ENCODE results near the gene LDLRAD4.

LDLRAD4 gene

GRCh38 chr18:13295894-13296293, 77.3 kb downstream of the LDLRAD4 start:
- Histone ChIP-seq H3K27ac (no peak overlapping the region), H3K79me2 (peaks cover 14% of the 10 kb centered on the region), H2AFZ (no peak overlapping the region), H3K4me1 (no peaks in the 10 kb centered on the region), H3K9ac (no peak overlapping the region), H3K9me3 (ENCODE audit: control insufficient read depth, low read length) (no peaks in the 10 kb centered on the region), H3K4me2 (ENCODE audit: low read length) (no peak overlapping the region), H3K27me3 (ENCODE audit: control insufficient read depth, insufficient read depth, low read length) (no peaks in the 10 kb centered on the region), H3K36me3 (ENCODE audit: control insufficient read depth, insufficient read depth, low read length) (no peaks in the 10 kb centered on the region), H3K4me3 (ENCODE audit: low read depth, low read length) (no peak overlapping the region)
- no peak for TF ChIP-seq CTCF (IDR thresholded peaks at IDR 0.05)

GRCh38 chr18:13296867-13297574, 78.5 kb downstream of the LDLRAD4 start:
- H3K79me2 ChIP-seq: peaks cover 13% of the 10 kb centered on the region
- H3K27ac ChIP-seq: no peak overlapping the region
- no peaks in the 10 kb centered on the region for H3K27me3 ChIP-seq (ENCODE audit: control insufficient read depth, insufficient read depth, low read length)
- H3K4me1 ChIP-seq: no peaks in the 10 kb centered on the region
- H3K9ac ChIP-seq: no peak overlapping the region
- no peak overlapping the region for H3K4me2 ChIP-seq (ENCODE audit: low read length)
- no peaks in the 10 kb centered on the region for H3K9me3 ChIP-seq (ENCODE audit: control insufficient read depth, low read length)
- no peaks in the 10 kb centered on the region for H3K36me3 ChIP-seq (ENCODE audit: control insufficient read depth, insufficient read depth, low read length)
- H3K4me3 ChIP-seq (ENCODE audit: low read depth, low read length): no peak overlapping the region
- no peak overlapping the region for H2AFZ ChIP-seq
- no peak for TF ChIP-seq CTCF (IDR thresholded peaks at IDR 0.05)

GRCh38 chr18:13298262-13298661, 79.7 kb downstream of the LDLRAD4 start:
- H3K79me2 ChIP-seq: peaks cover 12% of the 10 kb centered on the region
- no peak overlapping the region for H2AFZ ChIP-seq
- no peak for TF ChIP-seq CTCF (IDR thresholded peaks at IDR 0.05)
- no peak overlapping the region for H3K9ac ChIP-seq
- H3K36me3 ChIP-seq (ENCODE audit: control insufficient read depth, insufficient read depth, low read length): no peaks in the 10 kb centered on the region
- H3K4me2 ChIP-seq (ENCODE audit: low read length): no peak overlapping the region
- H3K27ac ChIP-seq: no peak overlapping the region
- no peaks in the 10 kb centered on the region for H3K9me3 ChIP-seq (ENCODE audit: control insufficient read depth, low read length)
- H3K4me1 ChIP-seq: no peaks in the 10 kb centered on the region
- no peaks in the 10 kb centered on the region for H3K27me3 ChIP-seq (ENCODE audit: control insufficient read depth, insufficient read depth, low read length)
- no peak overlapping the region for H3K4me3 ChIP-seq (ENCODE audit: low read depth, low read length)

- no peaks in the 10 kb centered on the region for H3K27me3 ChIP-seq (ENCODE audit: control insufficient read depth, insufficient read depth, low read length)
- H3K79me2 ChIP-seq: peaks cover 12% of the 10 kb centered on the region
- no peaks in the 10 kb centered on the region for H3K4me1 ChIP-seq
- H3K36me3 ChIP-seq (ENCODE audit: control insufficient read depth, insufficient read depth, low read length): no peaks in the 10 kb centered on the region
- no peaks in the 10 kb centered on the region for H3K9me3 ChIP-seq (ENCODE audit: control insufficient read depth, low read length)
- H3K4me2 ChIP-seq (ENCODE audit: low read length): no peak overlapping the region
- no peak overlapping the region for H2AFZ ChIP-seq
- no peak overlapping the region for H3K9ac ChIP-seq
- TF ChIP-seq CTCF (IDR thresholded peaks at IDR 0.05): no peak
- H3K27ac ChIP-seq: no peak overlapping the region
- H3K4me3 ChIP-seq (ENCODE audit: low read depth, low read length): no peak overlapping the region
These were observed 81.5 kb downstream of the LDLRAD4 start for GRCh38 chr18:13300029-13300428.

- Histone ChIP-seq H3K9me3 (ENCODE audit: control insufficient read depth, low read length) (no peaks in the 10 kb centered on the region), H3K36me3 (ENCODE audit: control insufficient read depth, insufficient read depth, low read length) (no peaks in the 10 kb centered on the region), H3K9ac (no peak overlapping the region), H2AFZ (no peak overlapping the region), H3K4me3 (ENCODE audit: low read depth, low read length) (no peak overlapping the region), H3K27me3 (ENCODE audit: control insufficient read depth, insufficient read depth, low read length) (no peaks in the 10 kb centered on the region), H3K27ac (no peak overlapping the region), H3K4me1 (no peaks in the 10 kb centered on the region), H3K79me2 (peaks cover 16% of the 10 kb centered on the region), H3K4me2 (ENCODE audit: low read length) (no peak overlapping the region)
- no peak for TF ChIP-seq CTCF (IDR thresholded peaks at IDR 0.05)
These were observed 82.2 kb downstream of the LDLRAD4 start for GRCh38 chr18:13300796-13301195.
